Naive thymus-derived CD8-positive, alpha-beta T cell (primary cell): ENCODE measurements around the gene ITIH2. TPM values are rescaled to one million over a fixed set of nuclear protein-coding genes. Genes with fewer than 3 reads are reported as not detected.
A peak's percentile ranks its signal among the peaks of the same experiment; 100 is the strongest.
"Not testable (repeated sequence)": the region's sequence is repeated elsewhere in the genome, so short reads cannot be mapped to it uniquely, and the experiment has no call there.

Experiments
- ATAC-seq, 2 donors: fragments of 150-1000 bp; cut with Tn5 transposase in 1 of 2; sonication (Bioruptor Pico), chemical (Tn5 transposase) in 1 of 2; 1 replicate in 1 of 2; 2 replicates in 1 of 2; pipeline ENCODE4 v1.10.0; 2021; ENCODE audit warnings: mild to moderate bottlenecking in 2 of 2, moderate library complexity in 2 of 2
- POLR2A ChIA-PET: fragments of 350-600 bp; sonication (Branson Sonifier 250); formaldehyde crosslinking; loops from one replicate; lab custom pipeline; 2021; ENCODE audit warnings: antibody characterized with exemption; lab: Charles Lee
- DNase-seq, 10 donors: peaks; one replicate each; pipeline versions ENCODE4 v3.0.0 to v3.0.0-alpha.2; 2020 to 2022
- H3K27ac Mint-ChIP-seq, 10 donors: one replicate each; pipeline ENCODE4 v1.8.0; 2020 to 2022; ENCODE audit warnings: mild to moderate bottlenecking in 10 of 10, mixed read lengths in 10 of 10, moderate library complexity in 4 of 10, inconsistent platforms in 1 of 10
- H3K27me3 Mint-ChIP-seq, 5 donors: one replicate each; pipeline ENCODE4 v1.8.0; 2021 to 2022; ENCODE audit warnings: mixed read lengths in 5 of 5
- H3K36me3 Mint-ChIP-seq, 3 donors: one replicate each; pipeline ENCODE4 v1.8.0; 2020 to 2022; ENCODE audit warnings: mixed read lengths in 3 of 3, mild to moderate bottlenecking in 2 of 3, inconsistent platforms in 1 of 3
- H3K4me1 Mint-ChIP-seq, 4 donors: one replicate each; pipeline ENCODE4 v1.8.0; 2021 to 2022; ENCODE audit warnings: mixed read lengths in 4 of 4
- H3K4me3 Mint-ChIP-seq, 10 donors: one replicate each; pipeline ENCODE4 v1.8.0; 2020 to 2022; ENCODE audit warnings: mild to moderate bottlenecking in 10 of 10, mixed read lengths in 10 of 10, moderate library complexity in 6 of 10, inconsistent platforms in 1 of 10
- H3K9me3 Mint-ChIP-seq, 9 donors: one replicate each; pipeline ENCODE4 v1.8.0; 2020 to 2022; ENCODE audit warnings: mixed read lengths in 9 of 9, mild to moderate bottlenecking in 3 of 9, inconsistent platforms in 1 of 9, moderate library complexity in 1 of 9
- polyA plus RNA-seq, 3 donors: library from polyadenylated mRNA; unstranded; fragments of 300-500 nt; fragmentation: Illumina TruSeq; gene quantifications; one replicate each; pipeline ENCODE4 v1.2.3, GENCODE V29; 2021
- total RNA-seq, 8 experiments: library from RNA in 2 of 8; stranded (reverse) in 2 of 8; gene quantifications; one replicate each; pipeline ENCODE4 v1.2.3 and lab custom pipeline; 2021 to 2026

The ITIH2 gene
- total and polyA plus RNA-seq, 5 experiments from 2014 or later, result not detected

DNA sequence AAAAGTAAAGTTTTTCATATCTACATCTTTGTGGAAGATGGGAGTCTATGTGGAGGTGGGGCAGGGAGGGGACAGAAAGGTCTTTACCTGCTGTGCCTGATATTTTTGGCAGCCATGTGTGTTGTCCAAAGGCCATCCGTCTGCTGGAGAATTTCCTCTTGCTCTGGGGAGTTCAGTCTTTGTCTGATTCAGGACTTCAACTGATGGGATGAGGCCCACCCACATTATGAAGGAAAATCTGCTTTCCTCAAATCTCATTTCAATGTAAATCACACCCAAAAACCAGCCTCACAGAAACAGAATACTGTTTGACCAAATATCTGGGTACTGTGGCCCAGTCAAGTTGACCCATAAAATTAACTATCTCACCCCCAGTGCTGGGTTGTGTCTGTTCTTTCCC is 23.9 kb upstream of the ITIH2 start:
- Mint-ChIP-seq H3K9me3 (peaks cover 0 to 14% (median 2%) of the 10 kb centered on the region in 9 donors), H3K36me3 (peaks cover 0 to 3% (median 0%) of the 10 kb centered on the region in 3 donors)

DNA sequence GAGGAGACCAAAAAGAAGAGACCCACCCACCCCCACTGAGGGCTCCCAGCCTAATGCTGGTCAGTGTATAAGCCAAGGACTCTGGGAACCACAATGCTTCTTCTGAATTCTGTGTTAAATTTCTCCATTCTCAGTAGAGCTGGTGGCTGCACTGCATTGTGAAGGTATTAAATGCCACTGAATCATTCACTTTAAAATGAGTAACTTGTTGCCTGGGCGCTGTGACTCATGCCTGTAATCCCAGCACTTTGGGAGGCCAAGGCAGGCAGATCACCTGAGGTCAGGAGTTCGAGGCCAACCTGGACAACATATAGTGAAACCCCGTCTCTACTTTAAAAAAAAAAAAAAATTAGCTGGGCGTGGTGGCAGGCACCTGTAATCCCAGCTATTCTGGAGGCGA is 23.0 kb upstream of the ITIH2 start:
- DNase-seq, H3K36me3 Mint-ChIP-seq, H3K4me1 Mint-ChIP-seq, H3K4me3 Mint-ChIP-seq, H3K27ac Mint-ChIP-seq, ATAC-seq, POLR2A ChIA-PET: not testable (repeated sequence)
- Mint-ChIP-seq H3K9me3 (peaks cover 0 to 14% (median 2%) of the 10 kb centered on the region in 9 donors), H3K27me3 (peaks cover 8 to 32% (median 22%) of the 10 kb centered on the region in 5 donors)

More for the DNA sequence above, 23.9 kb upstream of the ITIH2 start:
- POLR2A ChIA-PET, result no interaction called here
- ATAC-seq, result no peak
- Mint-ChIP-seq H3K27ac (no peak overlapping the region), H3K27me3 (peaks cover 9 to 34% (median 26%) of the 10 kb centered on the region in 5 donors), H3K4me1 (no peaks in the 10 kb centered on the region), H3K4me3 (no peak overlapping the region)
- no peak for DNase-seq

DNA sequence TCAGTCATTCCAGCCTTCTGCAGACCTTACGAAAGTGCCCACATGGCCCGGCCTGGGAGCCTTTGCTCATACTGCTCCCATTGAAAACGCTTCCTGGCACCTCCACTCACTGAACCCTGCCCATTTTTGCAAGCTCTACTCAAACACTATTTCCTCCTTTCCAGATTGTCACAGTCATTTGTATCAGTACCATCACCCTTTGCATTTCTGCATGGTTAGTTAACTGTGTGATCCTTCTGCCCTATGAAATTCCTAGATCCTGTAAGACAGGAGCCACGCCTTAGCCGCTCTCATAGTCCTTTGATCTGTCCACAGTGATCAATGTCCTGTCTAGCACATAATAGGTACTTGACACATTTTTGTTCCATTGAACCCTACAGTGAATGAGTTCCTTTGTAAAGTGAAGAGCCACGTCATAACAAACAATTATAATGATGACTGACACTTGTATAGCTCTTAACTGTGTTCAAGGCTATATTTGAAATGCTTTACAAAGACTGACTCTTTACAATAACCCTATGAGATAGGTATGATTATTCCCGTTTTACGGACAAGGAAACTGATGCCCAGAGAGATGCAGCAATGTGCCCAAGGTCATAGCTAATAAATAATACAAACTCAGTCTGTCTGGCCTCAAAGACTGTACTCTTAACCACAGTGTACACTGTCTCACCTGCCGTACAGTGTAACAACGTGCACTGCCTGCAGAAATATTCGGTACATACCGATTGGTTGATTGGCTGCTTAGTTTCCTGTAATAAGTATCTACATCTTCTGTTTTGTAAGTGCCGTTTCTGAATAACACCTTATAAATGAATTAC is 16.6 kb upstream of the ITIH2 start:
- DNase-seq, result no peak
- peaks cover 0 to 33% (median 10%) of the 10 kb centered on the region in 9 donors for H3K9me3 Mint-ChIP-seq
- H3K27me3 Mint-ChIP-seq, result peaks cover 0 to 22% (median 5%) of the 10 kb centered on the region in 5 donors
- peaks cover 1 to 8% (median 2%) of the 10 kb centered on the region in 4 donors for H3K4me1 Mint-ChIP-seq
- peaks cover 0 to 6% (median 3%) of the 10 kb centered on the region in 3 donors for H3K36me3 Mint-ChIP-seq
- POLR2A ChIA-PET, result interaction anchor here (1.2 kb wide), 1 partner anchor 161 kb away, joined by 7 read pairs; no protein-coding TSS in a partner anchor
- peak overlapping the region in 2 of 10 donors; percentile 14 to 36 for H3K27ac Mint-ChIP-seq
- no peak overlapping the region for H3K4me3 Mint-ChIP-seq
- no peak for ATAC-seq

DNA sequence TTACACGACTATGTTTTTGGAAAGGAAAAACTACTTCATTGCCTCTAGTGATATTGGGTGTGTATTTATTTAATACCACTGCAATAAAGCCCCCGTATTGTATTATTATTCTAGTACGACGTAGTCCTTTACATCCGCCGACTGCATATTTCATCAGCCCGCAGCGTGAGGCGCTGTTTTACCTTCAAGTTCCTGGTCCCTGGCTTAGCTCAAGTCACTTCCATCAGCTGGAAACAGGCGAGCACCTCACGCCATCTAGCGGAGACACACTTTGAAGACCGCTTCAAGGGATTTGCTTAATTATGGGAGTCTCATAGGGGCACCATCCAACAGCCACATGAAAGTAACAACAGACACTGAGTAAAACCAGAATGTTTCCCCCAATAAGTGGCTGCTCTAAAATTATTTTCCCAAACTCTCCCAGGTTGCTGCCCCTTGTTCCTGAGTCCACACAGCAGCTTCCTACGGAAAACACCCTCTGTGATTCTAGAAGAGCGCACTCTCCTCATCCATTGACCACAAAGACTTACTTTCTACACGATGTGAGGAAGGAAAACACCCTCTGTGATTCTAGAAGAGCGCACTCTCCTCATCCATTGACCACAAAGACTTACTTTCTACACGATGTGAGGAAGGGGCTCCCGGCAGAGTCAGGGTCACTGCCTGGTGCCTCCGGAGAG is 15.7 kb upstream of the ITIH2 start:
- peaks cover 0 to 22% (median 1%) of the 10 kb centered on the region in 5 donors for H3K27me3 Mint-ChIP-seq

DNA sequence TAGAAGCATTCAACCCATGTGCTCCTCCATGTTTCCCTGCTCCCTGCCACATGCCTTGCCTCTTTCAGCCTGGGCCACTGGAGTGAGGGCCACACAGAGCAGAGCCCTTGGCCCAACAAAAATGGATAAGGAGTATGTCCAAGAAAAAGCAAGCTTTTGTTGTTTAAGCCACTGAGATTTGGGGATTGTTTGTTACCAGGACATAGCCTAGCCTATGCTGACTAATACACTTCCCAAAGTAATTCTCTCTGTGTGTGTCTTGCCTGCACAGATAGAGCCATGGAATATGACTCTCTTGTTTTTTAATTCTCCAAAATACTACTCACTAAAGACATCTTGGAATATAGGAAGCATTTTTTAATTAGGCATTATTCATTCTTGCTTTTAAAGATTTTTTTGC is 13.5 kb upstream of the ITIH2 start:
- Mint-ChIP-seq H3K36me3 (peaks cover 0 to 27% (median 12%) of the 10 kb centered on the region in 3 donors), H3K4me3 (no peak overlapping the region), H3K27me3 (peaks cover 0 to 6% (median 0%) of the 10 kb centered on the region in 5 donors), H3K9me3 (peaks cover 0 to 50% (median 20%) of the 10 kb centered on the region in 9 donors), H3K4me1 (peaks cover 1 to 8% (median 2%) of the 10 kb centered on the region in 4 donors), H3K27ac (no peak overlapping the region)
- ATAC-seq (no peak), DNase-seq (no peak)
- POLR2A ChIA-PET, result no interaction called here

More for the DNA sequence above, 15.7 kb upstream of the ITIH2 start:
- Mint-ChIP-seq H3K4me1 (peaks cover 1 to 8% (median 2%) of the 10 kb centered on the region in 4 donors), H3K36me3 (peaks cover 0 to 10% (median 5%) of the 10 kb centered on the region in 3 donors), H3K27ac (peak overlapping the region in 2 of 10 donors; percentile 15 to 37), H3K4me3 (peak overlapping the region in 1 of 10 donors; percentile 18), H3K9me3 (peaks cover 0 to 37% (median 10%) of the 10 kb centered on the region in 9 donors)
- POLR2A ChIA-PET, result interaction anchor here (1.2 kb wide), 1 partner anchor 162 kb away, joined by 7 read pairs; no protein-coding TSS in a partner anchor
- ATAC-seq (peak; percentile 96 to 99), DNase-seq (peak; percentile 47 to 89 (median 74))

DNA sequence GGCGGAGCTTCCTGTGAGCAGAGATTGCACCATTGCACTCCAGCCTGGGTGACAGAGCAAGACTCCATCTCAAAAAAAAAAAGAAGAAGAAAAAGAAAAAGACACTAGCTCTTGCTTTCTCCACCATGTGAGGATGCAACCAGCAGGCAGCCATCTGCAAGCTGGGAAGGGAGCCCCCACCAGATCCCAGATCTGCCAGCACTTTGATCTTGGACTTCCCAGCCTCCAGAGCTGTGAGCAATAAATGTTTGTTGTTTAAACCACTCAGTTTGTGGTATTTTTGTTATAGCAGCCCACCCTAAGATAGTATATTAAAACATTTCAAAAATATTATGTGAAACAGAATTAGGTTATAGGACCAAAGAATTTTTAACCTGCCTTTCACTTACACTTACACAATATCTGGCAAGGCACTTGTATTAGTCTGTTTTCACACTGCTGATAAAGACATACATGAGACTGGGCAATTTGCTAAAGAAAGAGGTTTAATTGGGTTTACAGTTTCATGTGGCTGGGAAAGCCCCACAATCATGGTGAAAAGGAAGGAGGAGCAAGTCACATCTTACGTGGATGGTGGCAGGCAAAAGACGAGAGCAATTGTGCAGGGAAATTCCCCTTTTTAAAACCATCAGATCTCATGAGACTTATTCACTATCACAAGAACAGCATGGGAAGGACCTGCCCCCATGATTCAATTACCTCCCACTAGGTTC is 12.1 kb upstream of the ITIH2 start:
- H3K4me3 Mint-ChIP-seq, DNase-seq, H3K27me3 Mint-ChIP-seq, H3K4me1 Mint-ChIP-seq, H3K27ac Mint-ChIP-seq, POLR2A ChIA-PET, ATAC-seq: not testable (repeated sequence)
- Mint-ChIP-seq H3K36me3 (peaks cover 0 to 27% (median 12%) of the 10 kb centered on the region in 3 donors), H3K9me3 (peaks cover 0 to 50% (median 20%) of the 10 kb centered on the region in 9 donors)

DNA sequence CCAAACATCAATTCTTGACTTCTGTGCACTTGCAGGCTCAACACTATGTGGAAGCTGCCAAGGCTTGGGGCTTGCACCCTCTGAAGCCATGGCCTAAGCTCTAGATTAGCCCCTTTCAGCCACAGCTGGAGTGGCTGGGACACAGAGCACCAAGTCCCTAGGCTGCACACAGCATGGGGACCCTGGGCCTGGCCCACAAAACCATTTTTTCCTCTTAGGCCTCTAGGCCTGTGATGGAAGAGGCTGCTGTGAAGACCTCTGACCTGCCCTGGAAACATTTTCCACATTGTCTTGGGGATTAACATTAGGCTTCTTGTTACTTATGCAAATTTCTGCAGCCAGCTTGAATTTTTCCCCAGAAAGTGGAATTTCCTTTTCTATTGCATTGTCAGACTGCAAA is 10.7 kb upstream of the ITIH2 start:
- H3K36me3 Mint-ChIP-seq, result peaks cover 0 to 27% (median 12%) of the 10 kb centered on the region in 3 donors
- H3K4me1 Mint-ChIP-seq, result not testable (repeated sequence)

DNA sequence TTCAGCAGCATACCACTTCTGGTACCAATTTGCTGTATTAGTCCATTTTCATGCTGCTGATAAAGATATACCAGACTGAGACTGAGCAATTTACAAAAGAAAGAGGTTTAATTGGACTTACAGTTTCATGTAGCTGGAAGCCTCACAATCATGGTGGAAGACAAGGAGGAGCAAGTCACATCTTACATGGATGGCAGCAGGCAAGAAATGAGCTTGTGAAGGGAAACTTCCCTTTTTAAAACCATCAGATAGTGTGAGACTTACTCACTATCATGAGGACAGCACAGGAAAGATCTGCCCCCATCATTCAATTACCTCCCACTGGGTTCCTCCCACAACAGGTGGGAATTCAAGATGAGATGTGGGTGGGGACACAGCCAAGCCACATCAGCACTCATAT is 9.9 kb upstream of the ITIH2 start:
- ATAC-seq, H3K27me3 Mint-ChIP-seq, H3K27ac Mint-ChIP-seq, DNase-seq, POLR2A ChIA-PET, H3K4me3 Mint-ChIP-seq, H3K4me1 Mint-ChIP-seq: not testable (repeated sequence)
- Mint-ChIP-seq H3K9me3 (peaks cover 0 to 50% (median 20%) of the 10 kb centered on the region in 9 donors), H3K36me3 (peaks cover 0 to 27% (median 12%) of the 10 kb centered on the region in 3 donors)

More for the DNA sequence above, 10.7 kb upstream of the ITIH2 start:
- Mint-ChIP-seq H3K9me3 (peaks cover 0 to 50% (median 20%) of the 10 kb centered on the region in 9 donors), H3K27ac (peak overlapping the region in 1 of 10 donors; percentile 71)
- POLR2A ChIA-PET, ATAC-seq, H3K4me3 Mint-ChIP-seq, DNase-seq, H3K27me3 Mint-ChIP-seq: not testable (repeated sequence)

DNA sequence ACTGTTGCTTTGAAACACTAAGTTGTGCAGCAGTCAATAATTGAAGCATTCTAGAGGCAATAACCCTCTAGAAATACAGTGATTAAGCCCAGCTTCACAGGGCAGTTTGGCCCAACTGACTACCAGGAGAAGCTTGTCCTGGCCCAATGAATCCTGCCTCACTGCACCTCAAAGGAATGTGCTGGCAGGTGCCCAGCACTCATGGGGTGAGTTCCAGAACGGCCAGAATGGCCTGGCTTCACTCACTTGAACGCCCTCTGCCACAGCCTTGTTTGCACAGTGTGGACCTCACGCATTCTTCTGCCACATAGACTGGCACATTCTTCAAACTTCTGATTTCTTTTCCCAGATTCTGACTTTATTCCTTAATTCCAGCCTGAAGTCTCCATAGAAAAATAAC is 6.6 kb upstream of the ITIH2 start:
- POLR2A ChIA-PET, result no interaction called here
- Mint-ChIP-seq H3K27ac (no peak overlapping the region), H3K4me1 (peaks cover 0 to 2% (median 0%) of the 10 kb centered on the region in 4 donors), H3K9me3 (peaks cover 0 to 26% (median 10%) of the 10 kb centered on the region in 9 donors), H3K36me3 (peaks cover 0 to 26% (median 9%) of the 10 kb centered on the region in 3 donors), H3K4me3 (no peak overlapping the region), H3K27me3 (peaks cover 14 to 31% (median 15%) of the 10 kb centered on the region in 5 donors)
- ATAC-seq (no peak), DNase-seq (no peak)

DNA sequence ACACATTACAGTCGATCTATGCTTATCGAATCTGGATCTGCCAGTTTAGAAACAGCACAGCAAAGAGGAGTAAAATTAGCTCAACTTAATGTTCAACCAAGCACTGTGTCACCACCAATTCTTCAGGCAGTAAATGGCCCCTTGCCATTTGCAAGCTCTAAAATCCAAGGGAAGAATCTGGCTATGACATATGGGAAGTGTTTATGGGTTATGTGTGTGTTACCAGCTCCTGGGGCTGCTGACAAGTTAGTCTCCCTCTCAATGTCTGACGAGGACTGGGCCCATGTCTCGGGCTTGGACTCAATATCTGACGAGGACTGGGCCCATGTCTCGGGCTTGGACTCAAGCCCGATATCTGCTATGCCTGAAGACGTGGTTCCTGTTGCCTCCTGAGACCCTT is 5.7 kb upstream of the ITIH2 start:
- Mint-ChIP-seq H3K4me1 (peaks cover 0 to 2% (median 0%) of the 10 kb centered on the region in 4 donors), H3K9me3 (peaks cover 0 to 20% (median 7%) of the 10 kb centered on the region in 9 donors), H3K27me3 (peaks cover 16 to 39% (median 22%) of the 10 kb centered on the region in 5 donors), H3K4me3 (no peak overlapping the region), H3K36me3 (peaks cover 0 to 22% (median 7%) of the 10 kb centered on the region in 3 donors), H3K27ac (no peak overlapping the region)
- POLR2A ChIA-PET, result no interaction called here
- no peak for ATAC-seq
- no peak for DNase-seq

DNA sequence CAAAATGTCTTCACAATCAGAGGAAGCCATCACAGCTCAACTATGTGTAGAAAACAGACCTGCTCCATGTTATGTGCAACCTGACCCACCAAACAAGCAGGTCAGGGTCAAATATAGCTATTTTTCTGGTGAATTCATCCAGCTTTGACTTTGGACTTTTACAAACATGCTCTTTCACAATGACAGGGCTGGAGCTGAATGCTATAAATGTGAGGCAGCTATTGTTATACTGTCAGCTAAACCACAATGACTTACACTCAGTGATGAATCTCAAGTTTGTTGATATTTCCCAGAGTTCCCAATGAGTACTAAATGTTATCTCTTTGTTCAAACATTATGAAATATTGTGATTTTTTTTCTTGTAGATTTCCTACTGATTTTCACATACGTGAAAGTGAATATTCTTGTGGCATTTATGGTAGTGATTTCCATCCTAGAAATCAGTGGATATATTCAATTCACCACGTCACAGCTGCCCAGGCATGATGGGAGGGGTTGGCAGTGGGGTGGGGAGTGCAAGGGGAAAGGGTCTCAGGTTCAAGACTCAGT is 2.5 kb upstream of the ITIH2 start:
- Mint-ChIP-seq H3K9me3 (no peaks in the 10 kb centered on the region), H3K4me3 (no peak overlapping the region), H3K4me1 (peaks cover 0 to 2% (median 0%) of the 10 kb centered on the region in 4 donors), H3K36me3 (peaks cover 0 to 9% (median 0%) of the 10 kb centered on the region in 3 donors), H3K27ac (no peak overlapping the region), H3K27me3 (peaks cover 24 to 58% (median 32%) of the 10 kb centered on the region in 5 donors)
- POLR2A ChIA-PET, result no interaction called here
- ATAC-seq (no peak), DNase-seq (no peak)
